ENCODE measurements around the gene SPATA6L.

SPATA6L gene

DNA sequence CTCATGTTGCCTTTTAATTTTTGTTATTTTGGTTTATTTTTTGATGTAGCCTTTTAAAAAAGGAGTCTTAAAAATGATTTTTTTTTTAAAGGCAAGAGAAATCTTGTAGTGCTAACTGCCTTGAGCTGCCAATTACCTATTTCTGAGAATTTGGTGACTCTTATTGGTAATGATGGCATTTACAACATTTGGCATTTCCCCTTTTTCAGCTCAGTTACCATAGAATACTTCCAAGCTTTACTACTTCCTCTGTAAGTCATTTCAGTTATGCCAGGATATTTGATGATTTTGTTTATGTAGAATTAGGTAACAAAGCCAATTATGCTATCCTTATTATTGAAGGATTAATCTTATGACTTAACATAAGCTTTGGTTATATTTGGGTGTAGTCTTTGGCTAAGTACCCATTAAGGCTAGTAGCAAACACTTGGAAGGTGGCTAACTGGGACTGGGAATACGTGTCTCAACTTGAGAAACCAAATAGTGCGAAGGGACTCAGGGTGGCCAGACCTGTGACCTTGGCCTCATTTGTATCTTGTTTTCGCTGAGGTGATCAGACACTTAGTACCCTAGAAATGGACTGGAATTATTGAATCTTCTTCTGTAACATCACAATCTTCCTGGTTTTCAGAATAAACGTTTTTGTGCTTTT, 40.8 kb upstream of the SPATA6L start:
- no peak overlapping the region for H4K8ac ChIP-seq (ENCODE audit: low read depth, low read length)
- no peaks in the 10 kb centered on the region for H3K4me1 ChIP-seq (ENCODE audit: control insufficient read depth in 2 of 2, insufficient read depth in 1 of 2, low read depth in 1 of 2, low read length in 2 of 2)
- no peak overlapping the region for H4K91ac ChIP-seq (ENCODE audit: low read depth, low read length, poor library complexity)
- no peak overlapping the region for H2BK12ac ChIP-seq (ENCODE audit: low read length)
- no peak overlapping the region for H2AFZ ChIP-seq (ENCODE audit: low read length)
- H3K4ac ChIP-seq (ENCODE audit: low read length), result no peak overlapping the region
- H2BK120ac ChIP-seq (ENCODE audit: low read depth, low read length), result no peak overlapping the region
- no peak overlapping the region for H2BK5ac ChIP-seq (ENCODE audit: low read length)
- WGBS, 2 donors (ENCODE audit: extremely low coverage in 2 of 2, insufficient read length in 2 of 2, insufficient replicate concordance in 1 of 2), result no CpG with 5 or more reads among the region's 4 CpGs
- DNase-seq (ENCODE audit: low spot score), result no peak
- H3K9ac ChIP-seq (ENCODE audit: low read depth, low read length, poor library complexity), result no peak overlapping the region
- H2BK15ac ChIP-seq (ENCODE audit: low read length), result no peak overlapping the region
- H3K4me2 ChIP-seq (ENCODE audit: insufficient read depth, low read length, poor library complexity, severe bottlenecking), result no peak overlapping the region
- H2AK5ac ChIP-seq (ENCODE audit: low read depth, low read length), result no peak overlapping the region
- H3K9me3 ChIP-seq (replicated peaks in 1 of 2; ENCODE audit: control insufficient read depth in 2 of 2, insufficient read depth in 1 of 2, low read depth in 1 of 2, low read length in 2 of 2), result no peaks in the 10 kb centered on the region
- H3K79me1 ChIP-seq (ENCODE audit: low read depth, low read length), result no peaks in the 10 kb centered on the region
- H3K18ac ChIP-seq (ENCODE audit: low read length), result no peak overlapping the region
- H3K27me3 ChIP-seq (ENCODE audit: control insufficient read depth in 3 of 3, insufficient read depth in 3 of 3, low read depth in 1 of 3, low read length in 3 of 3), result no peaks in the 10 kb centered on the region
- no peak overlapping the region for H3K23ac ChIP-seq (ENCODE audit: low read depth, low read length, poor library complexity)
- no peak overlapping the region for H3K14ac ChIP-seq (ENCODE audit: low read length)
- H3K36me3 ChIP-seq (replicated peaks in 1 of 2; ENCODE audit: control insufficient read depth in 2 of 2, insufficient read depth in 2 of 2, low read length in 2 of 2), result peaks cover 0 to 94% of the 10 kb centered on the region in 2 donors
- no peak overlapping the region for H3K4me3 ChIP-seq (ENCODE audit: low read length in 2 of 2)
- no peak overlapping the region for H3K27ac ChIP-seq (replicated peaks; ENCODE audit: low read length)

GRCh38 chr9:4706021-4706420, 39.7 kb upstream of the SPATA6L start:
- peaks cover 0 to 94% of the 10 kb centered on the region in 2 donors for H3K36me3 ChIP-seq (replicated peaks in 1 of 2; ENCODE audit: control insufficient read depth in 2 of 2, insufficient read depth in 2 of 2, low read length in 2 of 2)
- no peaks in the 10 kb centered on the region for H3K4me1 ChIP-seq (ENCODE audit: control insufficient read depth in 2 of 2, insufficient read depth in 1 of 2, low read depth in 1 of 2, low read length in 2 of 2)

DNA sequence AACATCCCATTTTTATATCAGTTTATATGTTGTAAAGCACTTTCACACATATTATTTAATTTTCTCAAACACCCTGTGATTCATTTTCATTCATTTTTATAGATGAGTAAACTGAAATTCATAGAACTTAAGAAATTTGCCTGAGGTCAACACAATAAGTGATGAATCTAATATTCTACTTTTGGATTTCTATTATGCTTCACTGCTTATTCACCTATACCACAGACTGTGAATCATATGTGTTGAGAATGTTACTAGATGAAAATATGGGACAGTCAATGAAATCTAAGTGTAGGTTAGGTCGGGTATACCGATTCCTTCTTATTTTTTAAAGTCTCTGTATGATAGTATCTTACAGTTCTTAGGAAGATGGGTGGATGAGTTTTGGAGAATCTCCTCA, 37.8 kb upstream of the SPATA6L start:
- H2BK5ac ChIP-seq (ENCODE audit: low read length), result no peak overlapping the region
- H2BK120ac ChIP-seq (ENCODE audit: low read depth, low read length), result no peak overlapping the region
- H3K79me1 ChIP-seq (ENCODE audit: low read depth, low read length), result no peaks in the 10 kb centered on the region
- no peak overlapping the region for H3K4me3 ChIP-seq (ENCODE audit: low read length in 2 of 2)
- H3K27ac ChIP-seq (replicated peaks; ENCODE audit: low read length), result no peak overlapping the region
- no peak overlapping the region for H4K8ac ChIP-seq (ENCODE audit: low read depth, low read length)
- H3K4me1 ChIP-seq (ENCODE audit: control insufficient read depth in 2 of 2, insufficient read depth in 1 of 2, low read depth in 1 of 2, low read length in 2 of 2), result no peaks in the 10 kb centered on the region
- H3K4me2 ChIP-seq (ENCODE audit: insufficient read depth, low read length, poor library complexity, severe bottlenecking), result no peak overlapping the region
- peaks cover 0 to 96% of the 10 kb centered on the region in 2 donors for H3K36me3 ChIP-seq (replicated peaks in 1 of 2; ENCODE audit: control insufficient read depth in 2 of 2, insufficient read depth in 2 of 2, low read length in 2 of 2)
- no peak overlapping the region for H2AFZ ChIP-seq (ENCODE audit: low read length)
- H3K23ac ChIP-seq (ENCODE audit: low read depth, low read length, poor library complexity), result no peak overlapping the region
- H3K4ac ChIP-seq (ENCODE audit: low read length), result no peak overlapping the region
- H3K27me3 ChIP-seq (ENCODE audit: control insufficient read depth in 3 of 3, insufficient read depth in 3 of 3, low read depth in 1 of 3, low read length in 3 of 3), result no peaks in the 10 kb centered on the region
- H3K9me3 ChIP-seq (replicated peaks in 1 of 2; ENCODE audit: control insufficient read depth in 2 of 2, insufficient read depth in 1 of 2, low read depth in 1 of 2, low read length in 2 of 2), result no peaks in the 10 kb centered on the region
- no peak overlapping the region for H2AK5ac ChIP-seq (ENCODE audit: low read depth, low read length)
- no CpG with 5 or more reads among the region's 2 CpGs for WGBS, 2 donors (ENCODE audit: extremely low coverage in 2 of 2, insufficient read length in 2 of 2, insufficient replicate concordance in 1 of 2)
- no peak overlapping the region for H2BK12ac ChIP-seq (ENCODE audit: low read length)
- H3K14ac ChIP-seq (ENCODE audit: low read length), result no peak overlapping the region
- no peak overlapping the region for H3K18ac ChIP-seq (ENCODE audit: low read length)
- DNase-seq (ENCODE audit: low spot score), result no peak
- H2BK15ac ChIP-seq (ENCODE audit: low read length), result no peak overlapping the region
- no peak overlapping the region for H3K9ac ChIP-seq (ENCODE audit: low read depth, low read length, poor library complexity)
- H4K91ac ChIP-seq (ENCODE audit: low read depth, low read length, poor library complexity), result no peak overlapping the region

More at GRCh38 chr9:4706021-4706420, 39.7 kb upstream of the SPATA6L start:
- no peak overlapping the region for H2BK120ac ChIP-seq (ENCODE audit: low read depth, low read length)
- no peaks in the 10 kb centered on the region for H3K27me3 ChIP-seq (ENCODE audit: control insufficient read depth in 3 of 3, insufficient read depth in 3 of 3, low read depth in 1 of 3, low read length in 3 of 3)
- no peak overlapping the region for H2BK12ac ChIP-seq (ENCODE audit: low read length)
- H3K18ac ChIP-seq (ENCODE audit: low read length), result no peak overlapping the region
- H4K91ac ChIP-seq (ENCODE audit: low read depth, low read length, poor library complexity), result no peak overlapping the region
- no peak overlapping the region for H3K23ac ChIP-seq (ENCODE audit: low read depth, low read length, poor library complexity)
- no CpG with 5 or more reads among the region's 2 CpGs for WGBS, 2 donors (ENCODE audit: extremely low coverage in 2 of 2, insufficient read length in 2 of 2, insufficient replicate concordance in 1 of 2)
- H3K4me3 ChIP-seq (ENCODE audit: low read length in 2 of 2), result no peak overlapping the region
- H3K9ac ChIP-seq (ENCODE audit: low read depth, low read length, poor library complexity), result no peak overlapping the region
- no peak overlapping the region for H3K14ac ChIP-seq (ENCODE audit: low read length)
- no peak overlapping the region for H4K8ac ChIP-seq (ENCODE audit: low read depth, low read length)
- H3K79me1 ChIP-seq (ENCODE audit: low read depth, low read length), result no peaks in the 10 kb centered on the region
- no peaks in the 10 kb centered on the region for H3K9me3 ChIP-seq (replicated peaks in 1 of 2; ENCODE audit: control insufficient read depth in 2 of 2, insufficient read depth in 1 of 2, low read depth in 1 of 2, low read length in 2 of 2)
- no peak overlapping the region for H3K4me2 ChIP-seq (ENCODE audit: insufficient read depth, low read length, poor library complexity, severe bottlenecking)
- H2AFZ ChIP-seq (ENCODE audit: low read length), result no peak overlapping the region
- H3K4ac ChIP-seq (ENCODE audit: low read length), result no peak overlapping the region
- H2BK5ac ChIP-seq (ENCODE audit: low read length), result no peak overlapping the region
- no peak overlapping the region for H2BK15ac ChIP-seq (ENCODE audit: low read length)
- H3K27ac ChIP-seq (replicated peaks; ENCODE audit: low read length), result no peak overlapping the region
- no peak for DNase-seq (ENCODE audit: low spot score)
- H2AK5ac ChIP-seq (ENCODE audit: low read depth, low read length), result no peak overlapping the region

DNA sequence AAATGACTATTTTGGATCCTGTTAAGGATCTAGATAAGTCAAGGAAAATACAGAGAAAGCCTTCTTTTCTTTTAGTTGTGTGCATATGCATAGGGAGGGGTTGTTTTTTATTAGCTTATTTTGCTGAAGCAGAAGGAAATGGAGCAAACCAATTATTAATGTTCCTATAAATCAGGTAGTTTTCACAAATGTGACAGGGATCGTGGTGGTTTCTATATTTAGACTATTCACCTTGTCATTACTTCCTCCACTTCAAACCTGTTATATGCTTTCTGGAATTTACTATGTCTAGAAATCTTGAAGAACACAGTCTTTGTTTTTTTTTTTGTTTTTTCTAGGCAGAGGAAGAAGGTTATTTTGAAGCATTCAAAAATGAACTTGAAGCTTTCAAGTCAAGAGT, 35.2 kb upstream of the SPATA6L start:
- Histone ChIP-seq H3K27ac (replicated peaks; ENCODE audit: low read length) (no peak overlapping the region), H3K27me3 (ENCODE audit: control insufficient read depth in 3 of 3, insufficient read depth in 3 of 3, low read depth in 1 of 3, low read length in 3 of 3) (no peaks in the 10 kb centered on the region), H3K18ac (ENCODE audit: low read length) (no peak overlapping the region), H3K4me1 (ENCODE audit: control insufficient read depth in 2 of 2, insufficient read depth in 1 of 2, low read depth in 1 of 2, low read length in 2 of 2) (no peaks in the 10 kb centered on the region), H3K4ac (ENCODE audit: low read length) (no peak overlapping the region), H3K23ac (ENCODE audit: low read depth, low read length, poor library complexity) (no peak overlapping the region), H3K36me3 (replicated peaks in 1 of 2; ENCODE audit: control insufficient read depth in 2 of 2, insufficient read depth in 2 of 2, low read length in 2 of 2) (peaks cover 0 to 96% of the 10 kb centered on the region in 2 donors), H2BK15ac (ENCODE audit: low read length) (no peak overlapping the region), H2AK5ac (ENCODE audit: low read depth, low read length) (no peak overlapping the region), H2BK120ac (ENCODE audit: low read depth, low read length) (no peak overlapping the region), H2AFZ (ENCODE audit: low read length) (no peak overlapping the region), H4K8ac (ENCODE audit: low read depth, low read length) (no peak overlapping the region), H3K4me2 (ENCODE audit: insufficient read depth, low read length, poor library complexity, severe bottlenecking) (no peak overlapping the region), H3K79me1 (ENCODE audit: low read depth, low read length) (no peaks in the 10 kb centered on the region), H2BK5ac (ENCODE audit: low read length) (no peak overlapping the region), H2BK12ac (ENCODE audit: low read length) (no peak overlapping the region), H3K9me3 (replicated peaks in 1 of 2; ENCODE audit: control insufficient read depth in 2 of 2, insufficient read depth in 1 of 2, low read depth in 1 of 2, low read length in 2 of 2) (no peaks in the 10 kb centered on the region), H3K4me3 (ENCODE audit: low read length in 2 of 2) (no peak overlapping the region), H4K91ac (ENCODE audit: low read depth, low read length, poor library complexity) (no peak overlapping the region), H3K14ac (ENCODE audit: low read length) (no peak overlapping the region), H3K9ac (ENCODE audit: low read depth, low read length, poor library complexity) (no peak overlapping the region)
- no CpG with 5 or more reads among the region's 1 CpG for WGBS, 2 donors (ENCODE audit: extremely low coverage in 2 of 2, insufficient read length in 2 of 2, insufficient replicate concordance in 1 of 2)
- DNase-seq (ENCODE audit: low spot score), result no peak
